Measurements from ENCODE around the gene TMEM106A. TPM values are rescaled to one million over a fixed set of nuclear protein-coding genes. Genes with fewer than 3 reads are reported as not detected.

Gene TMEM106A
- total and polyA plus RNA-seq, 2 of the 13 experiments (the other 11 are each of a cell fraction or from before 2014, with no cell fraction given) = 16.9 to 35.9 TPM

DNA sequence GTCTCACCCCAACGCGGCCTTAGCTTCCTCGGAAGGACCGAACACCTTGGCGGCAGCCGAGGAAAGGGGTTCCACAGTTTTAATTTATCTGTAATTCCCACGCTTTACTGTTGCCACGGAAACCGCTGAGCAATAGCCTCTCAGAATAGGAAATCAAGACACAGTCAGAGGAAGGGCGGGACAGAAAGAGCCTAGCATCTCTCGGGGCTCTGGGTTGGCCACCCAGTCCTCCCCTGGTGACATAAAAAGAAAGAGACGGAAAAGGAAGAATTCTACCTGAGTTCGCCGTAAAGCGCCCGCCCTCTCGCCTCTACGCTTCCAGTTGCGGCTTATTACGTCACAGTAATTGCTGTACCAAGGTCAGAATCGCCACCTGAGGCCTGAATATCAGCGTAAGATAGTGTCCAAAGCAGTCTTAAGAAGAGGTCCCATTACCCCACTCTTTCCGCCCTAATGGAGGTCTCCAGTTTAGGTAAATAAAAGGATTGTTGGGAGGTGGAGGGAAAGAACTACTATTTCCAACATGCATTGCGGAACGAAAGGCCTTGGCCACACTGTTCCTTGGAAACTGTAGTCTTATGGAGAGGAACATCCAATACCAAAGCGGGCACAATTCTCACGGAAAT lies 41.4 kb upstream of the TMEM106A start (continued):
- TF ChIP-seq CENPT (CRISPR knock-in tag; IDR thresholded peaks at IDR 0.05; ENCODE audit: low read depth) = no peak
- TF ChIP-seq TRIM24 (CRISPR knock-in tag; IDR thresholded peaks at IDR 0.05) = no peak
- no peak for TF ChIP-seq PBX2 (CRISPR knock-in tag; IDR thresholded peaks at IDR 0.05)
- no peak; the same call in 1 of the 2 replicates for TF ChIP-seq SAFB2 (CRISPR knock-in tag; IDR thresholded peaks at IDR 0.05; ENCODE audit: borderline replicate concordance, low read depth)
- TF ChIP-seq RNF2 (conservative IDR thresholded peaks at IDR 0.05; ENCODE audit: low read depth) = no peak
- TF ChIP-seq, protein P1, sequence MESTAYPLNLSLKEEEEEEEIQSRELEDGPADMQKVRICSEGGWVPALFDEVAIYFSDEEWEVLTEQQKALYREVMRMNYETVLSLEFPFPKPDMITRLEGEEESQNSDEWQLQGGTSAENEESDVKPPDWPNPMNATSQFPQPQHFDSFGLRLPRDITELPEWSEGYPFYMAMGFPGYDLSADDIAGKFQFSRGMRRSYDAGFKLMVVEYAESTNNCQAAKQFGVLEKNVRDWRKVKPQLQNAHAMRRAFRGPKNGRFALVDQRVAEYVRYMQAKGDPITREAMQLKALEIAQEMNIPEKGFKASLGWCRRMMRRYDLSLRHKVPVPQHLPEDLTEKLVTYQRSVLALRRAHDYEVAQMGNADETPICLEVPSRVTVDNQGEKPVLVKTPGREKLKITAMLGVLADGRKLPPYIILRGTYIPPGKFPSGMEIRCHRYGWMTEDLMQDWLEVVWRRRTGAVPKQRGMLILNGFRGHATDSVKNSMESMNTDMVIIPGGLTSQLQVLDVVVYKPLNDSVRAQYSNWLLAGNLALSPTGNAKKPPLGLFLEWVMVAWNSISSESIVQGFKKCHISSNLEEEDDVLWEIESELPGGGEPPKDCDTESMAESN (CRISPR knock-in tag; conservative IDR thresholded peaks at IDR 0.05) = no peak; the same call in 1 of the 2 replicates
- no peak for TF ChIP-seq NR1H2 (CRISPR knock-in tag; IDR thresholded peaks at IDR 0.05; ENCODE audit: borderline replicate concordance, low read depth)
- TF ChIP-seq FOXM1 (CRISPR knock-in tag; IDR thresholded peaks at IDR 0.05) = no peak
- TF ChIP-seq ZNF558 (CRISPR knock-in tag; IDR thresholded peaks at IDR 0.05; ENCODE audit: borderline replicate concordance) = no peak; the same call in 1 of the 2 replicates
- peak; percentile 78 for TF ChIP-seq SAP130 (CRISPR knock-in tag; IDR thresholded peaks at IDR 0.05; ENCODE audit: low read depth)
- peak; percentile 57; the same call in 1 of the 2 replicates for TF ChIP-seq ZBTB34 (CRISPR knock-in tag; IDR thresholded peaks at IDR 0.05)
- TF ChIP-seq IRX3 (CRISPR knock-in tag; IDR thresholded peaks at IDR 0.05; ENCODE audit: borderline replicate concordance, low read depth) = peak; percentile 35; the same call in 1 of the 2 replicates
- TF ChIP-seq NFRKB (IDR thresholded peaks at IDR 0.05) = no peak
- TF ChIP-seq ZNF34 (CRISPR knock-in tag; IDR thresholded peaks at IDR 0.05; ENCODE audit: borderline replicate concordance) = no peak
- TF ChIP-seq, protein P2, sequence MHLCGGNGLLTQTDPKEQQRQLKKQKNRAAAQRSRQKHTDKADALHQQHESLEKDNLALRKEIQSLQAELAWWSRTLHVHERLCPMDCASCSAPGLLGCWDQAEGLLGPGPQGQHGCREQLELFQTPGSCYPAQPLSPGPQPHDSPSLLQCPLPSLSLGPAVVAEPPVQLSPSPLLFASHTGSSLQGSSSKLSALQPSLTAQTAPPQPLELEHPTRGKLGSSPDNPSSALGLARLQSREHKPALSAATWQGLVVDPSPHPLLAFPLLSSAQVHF (CRISPR knock-in tag; IDR thresholded peaks at IDR 0.05) = peak; percentile 28; the same call in 1 of the 2 replicates
- TF ChIP-seq KDM1A (CRISPR knock-in tag; IDR thresholded peaks at IDR 0.05) = no peak
- 0 out of 2 replicates have a peak, but pooled peaks have one; percentile 34 for TF ChIP-seq BRD4 (CRISPR knock-in tag; IDR thresholded peaks at IDR 0.05)
- TF ChIP-seq, protein P3, sequence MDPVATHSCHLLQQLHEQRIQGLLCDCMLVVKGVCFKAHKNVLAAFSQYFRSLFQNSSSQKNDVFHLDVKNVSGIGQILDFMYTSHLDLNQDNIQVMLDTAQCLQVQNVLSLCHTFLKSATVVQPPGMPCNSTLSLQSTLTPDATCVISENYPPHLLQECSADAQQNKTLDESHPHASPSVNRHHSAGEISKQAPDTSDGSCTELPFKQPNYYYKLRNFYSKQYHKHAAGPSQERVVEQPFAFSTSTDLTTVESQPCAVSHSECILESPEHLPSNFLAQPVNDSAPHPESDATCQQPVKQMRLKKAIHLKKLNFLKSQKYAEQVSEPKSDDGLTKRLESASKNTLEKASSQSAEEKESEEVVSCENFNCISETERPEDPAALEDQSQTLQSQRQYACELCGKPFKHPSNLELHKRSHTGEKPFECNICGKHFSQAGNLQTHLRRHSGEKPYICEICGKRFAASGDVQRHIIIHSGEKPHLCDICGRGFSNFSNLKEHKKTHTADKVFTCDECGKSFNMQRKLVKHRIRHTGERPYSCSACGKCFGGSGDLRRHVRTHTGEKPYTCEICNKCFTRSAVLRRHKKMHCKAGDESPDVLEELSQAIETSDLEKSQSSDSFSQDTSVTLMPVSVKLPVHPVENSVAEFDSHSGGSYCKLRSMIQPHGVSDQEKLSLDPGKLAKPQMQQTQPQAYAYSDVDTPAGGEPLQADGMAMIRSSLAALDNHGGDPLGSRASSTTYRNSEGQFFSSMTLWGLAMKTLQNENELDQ (CRISPR knock-in tag; IDR thresholded peaks at IDR 0.05; ENCODE audit: borderline replicate concordance) = no peak
- no peak for TF ChIP-seq PLRG1 (conservative IDR thresholded peaks at IDR 0.05)
- TF ChIP-seq SP5 (CRISPR knock-in tag; IDR thresholded peaks at IDR 0.05; ENCODE audit: borderline replicate concordance, low read depth) = 0 out of 2 replicates have a peak, but pooled peaks have one; percentile 46
- no peak; the same call in 1 of the 2 replicates for TF ChIP-seq RXRA (CRISPR knock-in tag; IDR thresholded peaks at IDR 0.05)
- 0 out of 2 replicates have a peak, but pooled peaks have one; percentile 38 for TF ChIP-seq ZNF572 (CRISPR knock-in tag; IDR thresholded peaks at IDR 0.05)
- no peak for TF ChIP-seq SATB2 (CRISPR knock-in tag; IDR thresholded peaks at IDR 0.05)
- TF ChIP-seq ZNF337 (CRISPR knock-in tag; IDR thresholded peaks at IDR 0.05; ENCODE audit: borderline replicate concordance, low read depth) = 0 out of 2 replicates have a peak, but pooled peaks have one; percentile 37

Data from HepG2 (cell line).